Measurements from ENCODE around the gene RANBP6.

The RANBP6 gene

GRCh38 chr9:6007058-6007769 is 8.2 kb downstream of the RANBP6 start:
- Histone ChIP-seq H3K4me1 (ENCODE audit: control insufficient read depth in 1 of 2, insufficient read depth in 2 of 2, low read length in 2 of 2) (peaks cover 19 to 21% of the 10 kb centered on the region in 2 donors), H3K27me3 (ENCODE audit: control insufficient read depth in 1 of 2, insufficient read depth in 2 of 2, low read length in 2 of 2) (no peaks in the 10 kb centered on the region), H3K9ac (ENCODE audit: low read depth in 1 of 2, low read length in 2 of 2) (peak overlapping the region; percentile 68 to 69), H3K36me3 (ENCODE audit: control insufficient read depth in 1 of 2, insufficient read depth in 2 of 2, low read length in 2 of 2) (peaks cover 0 to 4% of the 10 kb centered on the region in 2 donors), H3K27ac (ENCODE audit: low read depth, low read length) (peak overlapping the region; percentile 93), H3K4me3 (ENCODE audit: low read depth in 1 of 2, low read length in 2 of 2) (peak overlapping the region; percentile 79 to 95), H3K9me3 (ENCODE audit: control insufficient read depth in 1 of 2, low read length in 2 of 2) (no peaks in the 10 kb centered on the region)

GRCh38 chr9:6006749-6007057 is 8.7 kb downstream of the RANBP6 start:
- Histone ChIP-seq H3K27ac (ENCODE audit: low read depth, low read length) (no peak overlapping the region), H3K36me3 (ENCODE audit: control insufficient read depth in 1 of 2, insufficient read depth in 2 of 2, low read length in 2 of 2) (peaks cover 0 to 4% of the 10 kb centered on the region in 2 donors), H3K4me1 (ENCODE audit: control insufficient read depth in 1 of 2, insufficient read depth in 2 of 2, low read length in 2 of 2) (peaks cover 19 to 21% of the 10 kb centered on the region in 2 donors), H3K9ac (ENCODE audit: low read depth in 1 of 2, low read length in 2 of 2) (peak overlapping the region in 1 of 2 donors; percentile 26), H3K9me3 (ENCODE audit: control insufficient read depth in 1 of 2, low read length in 2 of 2) (no peaks in the 10 kb centered on the region), H3K27me3 (ENCODE audit: control insufficient read depth in 1 of 2, insufficient read depth in 2 of 2, low read length in 2 of 2) (no peaks in the 10 kb centered on the region), H3K4me3 (ENCODE audit: low read depth in 1 of 2, low read length in 2 of 2) (peak overlapping the region; percentile 79 to 95)

GRCh38 chr9:6000955-6001354 is 14.5 kb downstream of the RANBP6 start:
- peaks cover 4 to 15% of the 10 kb centered on the region in 2 donors for H3K4me1 ChIP-seq (ENCODE audit: control insufficient read depth in 1 of 2, insufficient read depth in 2 of 2, low read length in 2 of 2)
- no peaks in the 10 kb centered on the region for H3K9me3 ChIP-seq (ENCODE audit: control insufficient read depth in 1 of 2, low read length in 2 of 2)
- no peak overlapping the region for H3K9ac ChIP-seq (ENCODE audit: low read depth in 1 of 2, low read length in 2 of 2)
- H3K27ac ChIP-seq (ENCODE audit: low read depth, low read length): no peak overlapping the region
- peaks cover 0 to 4% of the 10 kb centered on the region in 2 donors for H3K36me3 ChIP-seq (ENCODE audit: control insufficient read depth in 1 of 2, insufficient read depth in 2 of 2, low read length in 2 of 2)
- H3K4me3 ChIP-seq (ENCODE audit: low read depth in 1 of 2, low read length in 2 of 2): no peak overlapping the region
- H3K27me3 ChIP-seq (ENCODE audit: control insufficient read depth in 1 of 2, insufficient read depth in 2 of 2, low read length in 2 of 2): no peaks in the 10 kb centered on the region

GRCh38 chr9:5999443-6000101 is 15.9 kb downstream of the RANBP6 start:
- Histone ChIP-seq H3K27me3 (ENCODE audit: control insufficient read depth in 1 of 2, insufficient read depth in 2 of 2, low read length in 2 of 2) (no peaks in the 10 kb centered on the region), H3K36me3 (ENCODE audit: control insufficient read depth in 1 of 2, insufficient read depth in 2 of 2, low read length in 2 of 2) (peaks cover 0 to under 1% of the 10 kb centered on the region in 2 donors), H3K4me1 (ENCODE audit: control insufficient read depth in 1 of 2, insufficient read depth in 2 of 2, low read length in 2 of 2) (peaks cover 0 to 7% of the 10 kb centered on the region in 2 donors), H3K9me3 (ENCODE audit: control insufficient read depth in 1 of 2, low read length in 2 of 2) (no peaks in the 10 kb centered on the region), H3K27ac (ENCODE audit: low read depth, low read length) (no peak overlapping the region), H3K9ac (ENCODE audit: low read depth in 1 of 2, low read length in 2 of 2) (no peak overlapping the region), H3K4me3 (ENCODE audit: low read depth in 1 of 2, low read length in 2 of 2) (no peak overlapping the region)

GRCh38 chr9:5994493-5994892 is 20.9 kb downstream of the RANBP6 start:
- Histone ChIP-seq H3K27me3 (ENCODE audit: control insufficient read depth in 1 of 2, insufficient read depth in 2 of 2, low read length in 2 of 2) (no peaks in the 10 kb centered on the region), H3K9ac (ENCODE audit: low read depth in 1 of 2, low read length in 2 of 2) (no peak overlapping the region), H3K27ac (ENCODE audit: low read depth, low read length) (no peak overlapping the region), H3K36me3 (ENCODE audit: control insufficient read depth in 1 of 2, insufficient read depth in 2 of 2, low read length in 2 of 2) (no peaks in the 10 kb centered on the region), H3K4me1 (ENCODE audit: control insufficient read depth in 1 of 2, insufficient read depth in 2 of 2, low read length in 2 of 2) (peaks cover 3 to 7% of the 10 kb centered on the region in 2 donors), H3K4me3 (ENCODE audit: low read depth in 1 of 2, low read length in 2 of 2) (no peak overlapping the region), H3K9me3 (ENCODE audit: control insufficient read depth in 1 of 2, low read length in 2 of 2) (no peaks in the 10 kb centered on the region)

- Histone ChIP-seq H3K4me3 (ENCODE audit: low read depth in 1 of 2, low read length in 2 of 2) (no peak overlapping the region), H3K9me3 (ENCODE audit: control insufficient read depth in 1 of 2, low read length in 2 of 2) (no peaks in the 10 kb centered on the region), H3K36me3 (ENCODE audit: control insufficient read depth in 1 of 2, insufficient read depth in 2 of 2, low read length in 2 of 2) (peaks cover 0 to 5% of the 10 kb centered on the region in 2 donors), H3K4me1 (ENCODE audit: control insufficient read depth in 1 of 2, insufficient read depth in 2 of 2, low read length in 2 of 2) (peaks cover 0 to 3% of the 10 kb centered on the region in 2 donors), H3K9ac (ENCODE audit: low read depth in 1 of 2, low read length in 2 of 2) (no peak overlapping the region), H3K27ac (ENCODE audit: low read depth, low read length) (no peak overlapping the region), H3K27me3 (ENCODE audit: control insufficient read depth in 1 of 2, insufficient read depth in 2 of 2, low read length in 2 of 2) (no peaks in the 10 kb centered on the region)
Observed at GRCh38 chr9:5988265-5988664, 27.2 kb downstream of the RANBP6 start.

- Histone ChIP-seq H3K27ac (ENCODE audit: low read depth, low read length) (no peak overlapping the region), H3K9me3 (ENCODE audit: control insufficient read depth in 1 of 2, low read length in 2 of 2) (no peaks in the 10 kb centered on the region), H3K27me3 (ENCODE audit: control insufficient read depth in 1 of 2, insufficient read depth in 2 of 2, low read length in 2 of 2) (no peaks in the 10 kb centered on the region), H3K9ac (ENCODE audit: low read depth in 1 of 2, low read length in 2 of 2) (no peak overlapping the region), H3K36me3 (ENCODE audit: control insufficient read depth in 1 of 2, insufficient read depth in 2 of 2, low read length in 2 of 2) (peaks cover 5 to 9% of the 10 kb centered on the region in 2 donors), H3K4me1 (ENCODE audit: control insufficient read depth in 1 of 2, insufficient read depth in 2 of 2, low read length in 2 of 2) (no peaks in the 10 kb centered on the region), H3K4me3 (ENCODE audit: low read depth in 1 of 2, low read length in 2 of 2) (no peak overlapping the region)
Observed at GRCh38 chr9:5983042-5983441, 32.4 kb downstream of the RANBP6 start.

GRCh38 chr9:5982317-5982716 is 33.1 kb downstream of the RANBP6 start:
- H3K4me1 ChIP-seq (ENCODE audit: control insufficient read depth in 1 of 2, insufficient read depth in 2 of 2, low read length in 2 of 2): peaks cover 0 to under 1% of the 10 kb centered on the region in 2 donors
- peaks cover 3 to 9% of the 10 kb centered on the region in 2 donors for H3K36me3 ChIP-seq (ENCODE audit: control insufficient read depth in 1 of 2, insufficient read depth in 2 of 2, low read length in 2 of 2)
- H3K27ac ChIP-seq (ENCODE audit: low read depth, low read length): no peak overlapping the region
- no peak overlapping the region for H3K9ac ChIP-seq (ENCODE audit: low read depth in 1 of 2, low read length in 2 of 2)
- no peaks in the 10 kb centered on the region for H3K9me3 ChIP-seq (ENCODE audit: control insufficient read depth in 1 of 2, low read length in 2 of 2)
- no peaks in the 10 kb centered on the region for H3K27me3 ChIP-seq (ENCODE audit: control insufficient read depth in 1 of 2, insufficient read depth in 2 of 2, low read length in 2 of 2)
- H3K4me3 ChIP-seq (ENCODE audit: low read depth in 1 of 2, low read length in 2 of 2): no peak overlapping the region

GRCh38 chr9:5978523-5978922 is 36.9 kb downstream of the RANBP6 start:
- Histone ChIP-seq H3K9me3 (ENCODE audit: control insufficient read depth in 1 of 2, low read length in 2 of 2) (no peaks in the 10 kb centered on the region), H3K4me3 (ENCODE audit: low read depth in 1 of 2, low read length in 2 of 2) (no peak overlapping the region), H3K27ac (ENCODE audit: low read depth, low read length) (no peak overlapping the region), H3K9ac (ENCODE audit: low read depth in 1 of 2, low read length in 2 of 2) (no peak overlapping the region), H3K4me1 (ENCODE audit: control insufficient read depth in 1 of 2, insufficient read depth in 2 of 2, low read length in 2 of 2) (peaks cover 5 to 11% of the 10 kb centered on the region in 2 donors), H3K36me3 (ENCODE audit: control insufficient read depth in 1 of 2, insufficient read depth in 2 of 2, low read length in 2 of 2) (peaks cover 5 to 11% of the 10 kb centered on the region in 2 donors), H3K27me3 (ENCODE audit: control insufficient read depth in 1 of 2, insufficient read depth in 2 of 2, low read length in 2 of 2) (no peaks in the 10 kb centered on the region)

GRCh38 chr9:5976674-5977397 is 38.6 kb downstream of the RANBP6 start:
- Histone ChIP-seq H3K27ac (ENCODE audit: low read depth, low read length) (no peak overlapping the region), H3K27me3 (ENCODE audit: control insufficient read depth in 1 of 2, insufficient read depth in 2 of 2, low read length in 2 of 2) (no peaks in the 10 kb centered on the region), H3K9ac (ENCODE audit: low read depth in 1 of 2, low read length in 2 of 2) (no peak overlapping the region), H3K4me3 (ENCODE audit: low read depth in 1 of 2, low read length in 2 of 2) (no peak overlapping the region), H3K9me3 (ENCODE audit: control insufficient read depth in 1 of 2, low read length in 2 of 2) (no peaks in the 10 kb centered on the region), H3K36me3 (ENCODE audit: control insufficient read depth in 1 of 2, insufficient read depth in 2 of 2, low read length in 2 of 2) (peaks cover 5 to 7% of the 10 kb centered on the region in 2 donors), H3K4me1 (ENCODE audit: control insufficient read depth in 1 of 2, insufficient read depth in 2 of 2, low read length in 2 of 2) (peaks cover 5 to 11% of the 10 kb centered on the region in 2 donors)
